T-helper 1 cell treated with Interleukin-12 subunit alpha and Interleukin-12 subunit beta and Interleukin-4 antibody, amounts not matched to agents 30 μg/mL and 1 μg/mL, for 36 hours (primary cell): ENCODE measurements around the gene HBEGF.

ENCODE experiments used
- H3K27ac Mint-ChIP-seq: one replicate; pipeline ENCODE4 v1.8.0; 2021; ENCODE audit warnings: mild to moderate bottlenecking, mixed read lengths
- H3K27me3 Mint-ChIP-seq: one replicate; pipeline ENCODE4 v1.8.0; 2021; ENCODE audit warnings: low read depth, mixed read lengths
- H3K36me3 Mint-ChIP-seq: one replicate; pipeline ENCODE4 v1.8.0; 2021; ENCODE audit warnings: low read depth, mixed read lengths
- H3K4me1 Mint-ChIP-seq: one replicate; pipeline ENCODE4 v1.8.0; 2021; ENCODE audit warnings: low read depth, mixed read lengths
- H3K4me3 Mint-ChIP-seq: one replicate; pipeline ENCODE4 v1.8.0; 2021; ENCODE audit warnings: mild to moderate bottlenecking, moderate library complexity, mixed read lengths
- H3K9me3 Mint-ChIP-seq: one replicate; pipeline ENCODE4 v1.8.0; 2021; ENCODE audit warnings: mixed read lengths

Gene HBEGF

GRCh38 chr5:140312067-140312790, 34.2 kb downstream of the HBEGF start:
- Mint-ChIP-seq H3K27me3 (no peaks in the 10 kb centered on the region), H3K36me3 (no peaks in the 10 kb centered on the region), H3K27ac (no peak overlapping the region), H3K9me3 (no peaks in the 10 kb centered on the region), H3K4me1 (peaks cover 12% of the 10 kb centered on the region), H3K4me3 (no peak overlapping the region)

- Mint-ChIP-seq H3K4me3 (no peak overlapping the region), H3K36me3 (no peaks in the 10 kb centered on the region), H3K9me3 (no peaks in the 10 kb centered on the region), H3K27me3 (no peaks in the 10 kb centered on the region), H3K27ac (no peak overlapping the region), H3K4me1 (peaks cover 12% of the 10 kb centered on the region)
Observed at GRCh38 chr5:140311011-140311467, 35.4 kb downstream of the HBEGF start.

GRCh38 chr5:140310434-140310833, 36.0 kb downstream of the HBEGF start:
- no peak overlapping the region for H3K4me3 Mint-ChIP-seq
- H3K27ac Mint-ChIP-seq: no peak overlapping the region
- H3K4me1 Mint-ChIP-seq: peaks cover 12% of the 10 kb centered on the region
- no peaks in the 10 kb centered on the region for H3K9me3 Mint-ChIP-seq
- H3K27me3 Mint-ChIP-seq: no peaks in the 10 kb centered on the region
- no peaks in the 10 kb centered on the region for H3K36me3 Mint-ChIP-seq

- Mint-ChIP-seq H3K36me3 (no peaks in the 10 kb centered on the region), H3K27me3 (no peaks in the 10 kb centered on the region), H3K4me3 (no peak overlapping the region), H3K9me3 (no peaks in the 10 kb centered on the region), H3K27ac (no peak overlapping the region), H3K4me1 (peaks cover 12% of the 10 kb centered on the region)
Observed at GRCh38 chr5:140309706-140310249, 36.6 kb downstream of the HBEGF start.

- Mint-ChIP-seq H3K27ac (no peak overlapping the region), H3K27me3 (no peaks in the 10 kb centered on the region), H3K4me3 (no peak overlapping the region), H3K36me3 (peaks cover 1% of the 10 kb centered on the region), H3K9me3 (no peaks in the 10 kb centered on the region), H3K4me1 (peaks cover 15% of the 10 kb centered on the region)
Observed at GRCh38 chr5:140305471-140305870, 40.9 kb downstream of the HBEGF start.

GRCh38 chr5:140303966-140304365, 42.4 kb downstream of the HBEGF start:
- Mint-ChIP-seq H3K36me3 (peaks cover 8% of the 10 kb centered on the region), H3K9me3 (no peaks in the 10 kb centered on the region), H3K27me3 (no peaks in the 10 kb centered on the region), H3K4me3 (no peak overlapping the region), H3K27ac (no peak overlapping the region), H3K4me1 (peaks cover 19% of the 10 kb centered on the region)

- Mint-ChIP-seq H3K4me3 (peak within 1 kb of the TSS; percentile 99), H3K9me3 (no peaks in the 10 kb centered on the region), H3K36me3 (peaks cover 12% of the 10 kb centered on the region), H3K27me3 (no peaks in the 10 kb centered on the region), H3K27ac (peak within 1 kb of the TSS; percentile 97), H3K4me1 (peaks cover 22% of the 10 kb centered on the region)
Observed at GRCh38 chr5:140302786-140303639, 43.4 kb downstream of the HBEGF start, which contains the start of gene PFDN1. TSS of gene PFDN1 (minus strand) at chr5:140303101. CDS start at chr5:140303073, 28 bp downstream.

- Mint-ChIP-seq H3K4me1 (peaks cover 31% of the 10 kb centered on the region), H3K9me3 (no peaks in the 10 kb centered on the region), H3K4me3 (peak overlapping the region; percentile 19), H3K27ac (no peak overlapping the region), H3K36me3 (peaks cover 21% of the 10 kb centered on the region), H3K27me3 (no peaks in the 10 kb centered on the region)
Observed at GRCh38 chr5:140301136-140301535, 45.3 kb downstream of the HBEGF start.

- no peaks in the 10 kb centered on the region for H3K9me3 Mint-ChIP-seq
- H3K4me3 Mint-ChIP-seq: no peak overlapping the region
- H3K27me3 Mint-ChIP-seq: no peaks in the 10 kb centered on the region
- H3K4me1 Mint-ChIP-seq: peaks cover 44% of the 10 kb centered on the region
- peaks cover 28% of the 10 kb centered on the region for H3K36me3 Mint-ChIP-seq
- H3K27ac Mint-ChIP-seq: no peak overlapping the region
Observed at GRCh38 chr5:140299056-140299455, 47.3 kb downstream of the HBEGF start.

GRCh38 chr5:140298183-140298601, 48.2 kb downstream of the HBEGF start:
- Mint-ChIP-seq H3K4me1 (peaks cover 48% of the 10 kb centered on the region), H3K9me3 (no peaks in the 10 kb centered on the region), H3K4me3 (no peak overlapping the region), H3K27me3 (no peaks in the 10 kb centered on the region), H3K27ac (no peak overlapping the region), H3K36me3 (peaks cover 28% of the 10 kb centered on the region)

- Mint-ChIP-seq H3K27me3 (no peaks in the 10 kb centered on the region), H3K4me3 (no peak overlapping the region), H3K9me3 (no peaks in the 10 kb centered on the region), H3K36me3 (peaks cover 28% of the 10 kb centered on the region), H3K4me1 (peaks cover 53% of the 10 kb centered on the region), H3K27ac (no peak overlapping the region)
Observed at GRCh38 chr5:140297283-140297682, 49.1 kb downstream of the HBEGF start.

- H3K27ac Mint-ChIP-seq: no peak overlapping the region
- no peak overlapping the region for H3K4me3 Mint-ChIP-seq
- peaks cover 49% of the 10 kb centered on the region for H3K4me1 Mint-ChIP-seq
Observed at GRCh38 chr5:140296289-140296688, 50.1 kb downstream of the HBEGF start.

GRCh38 chr5:140295414-140295813, 51.0 kb downstream of the HBEGF start:
- peaks cover 49% of the 10 kb centered on the region for H3K4me1 Mint-ChIP-seq
- no peak overlapping the region for H3K27ac Mint-ChIP-seq
- peaks cover 37% of the 10 kb centered on the region for H3K36me3 Mint-ChIP-seq
- no peaks in the 10 kb centered on the region for H3K27me3 Mint-ChIP-seq
- no peaks in the 10 kb centered on the region for H3K9me3 Mint-ChIP-seq
- no peak overlapping the region for H3K4me3 Mint-ChIP-seq

More at GRCh38 chr5:140296289-140296688, 50.1 kb downstream of the HBEGF start:
- Mint-ChIP-seq H3K36me3 (peaks cover 32% of the 10 kb centered on the region), H3K9me3 (no peaks in the 10 kb centered on the region), H3K27me3 (no peaks in the 10 kb centered on the region)

GRCh38 chr5:140294753-140295152, 51.6 kb downstream of the HBEGF start:
- Mint-ChIP-seq H3K9me3 (no peaks in the 10 kb centered on the region), H3K4me1 (peaks cover 46% of the 10 kb centered on the region), H3K4me3 (no peak overlapping the region), H3K27me3 (no peaks in the 10 kb centered on the region), H3K36me3 (peaks cover 34% of the 10 kb centered on the region), H3K27ac (no peak overlapping the region)

GRCh38 chr5:140293849-140294100, 52.6 kb downstream of the HBEGF start:
- H3K4me3 Mint-ChIP-seq: no peak overlapping the region
- no peak overlapping the region for H3K27ac Mint-ChIP-seq
- no peaks in the 10 kb centered on the region for H3K9me3 Mint-ChIP-seq
- H3K27me3 Mint-ChIP-seq: no peaks in the 10 kb centered on the region
- H3K4me1 Mint-ChIP-seq: peaks cover 48% of the 10 kb centered on the region
- H3K36me3 Mint-ChIP-seq: peaks cover 34% of the 10 kb centered on the region
